Activated CD4-positive, CD25-positive, alpha-beta regulatory T cell treated with anti-CD3 and anti-CD28 coated beads, Interleukin-2, amount 50 U/mL, for 16 hours (primary cell): ENCODE data around the gene TNFAIP6.
"Not testable (repeated sequence)": the region's sequence is repeated elsewhere in the genome, so short reads cannot be mapped to it uniquely, and the experiment has no call there.

Source experiments
- DNase-seq: peaks from one replicate; pipeline ENCODE4 v3.0.0-alpha.2; 2020; ENCODE audit warnings: low read depth, low spot score

The TNFAIP6 gene

DNA sequence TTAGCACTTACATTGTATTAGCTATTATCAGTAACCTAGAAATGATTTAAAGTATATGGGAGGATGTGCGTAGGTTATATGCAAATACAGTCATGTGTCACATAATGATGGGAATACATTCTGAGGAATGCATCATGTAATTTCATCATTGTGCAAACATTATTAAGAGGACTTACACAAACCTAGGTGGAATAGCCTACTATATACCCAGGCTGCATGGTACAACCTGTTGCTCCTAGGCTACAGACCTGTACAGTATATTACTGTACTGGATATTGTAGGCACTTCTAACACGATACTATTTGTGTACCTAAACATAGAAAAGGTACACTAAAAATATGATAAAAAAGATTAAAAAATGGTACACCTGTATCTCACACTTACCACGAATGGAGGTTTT lies 60.3 kb downstream of the TNFAIP6 start:
- DNase-seq = no peak

DNA sequence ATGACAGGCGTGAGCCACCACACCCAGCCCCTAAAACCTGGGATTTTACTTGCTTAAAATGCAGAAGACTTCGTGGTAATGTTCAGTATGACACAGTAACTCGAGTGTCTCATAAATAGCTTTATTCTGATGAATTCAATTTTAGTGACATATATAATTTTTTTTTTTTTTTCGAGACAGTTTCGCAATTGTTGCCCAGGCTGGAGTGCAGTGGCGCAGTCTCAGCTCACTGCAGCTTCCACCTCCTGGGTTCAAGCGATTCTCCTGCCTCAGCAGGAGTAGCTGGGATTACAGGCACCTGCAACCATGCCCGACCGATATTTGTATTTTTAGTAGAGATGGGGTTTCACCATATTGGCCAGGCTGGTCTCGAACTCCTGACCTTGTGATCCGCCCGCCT lies 64.3 kb downstream of the TNFAIP6 start:
- DNase-seq = not testable (repeated sequence)

DNA sequence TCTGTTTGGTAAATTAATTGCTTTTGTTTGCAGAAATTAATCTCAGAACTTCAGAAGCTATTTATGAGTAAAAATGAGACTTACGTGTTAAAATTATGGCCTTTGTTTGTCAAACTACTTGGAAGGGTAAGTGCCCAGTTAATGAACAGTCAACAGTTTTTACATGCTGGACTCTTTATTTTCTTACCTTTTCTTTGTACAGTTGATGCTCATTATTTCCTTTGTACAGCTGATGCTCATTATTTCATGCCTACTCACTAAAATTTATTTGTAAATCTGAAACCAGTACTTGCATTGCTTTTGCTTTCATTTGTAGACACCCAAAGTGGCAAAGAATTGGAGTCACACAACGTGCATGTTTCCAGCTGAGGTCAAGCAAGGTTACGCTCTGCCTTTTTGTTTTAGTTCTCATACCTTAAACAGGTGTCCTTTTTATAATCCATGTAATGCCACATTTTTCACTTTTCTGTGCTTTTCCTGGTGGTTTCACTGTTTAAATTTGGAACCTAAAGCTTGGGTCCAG lies 65.6 kb downstream of the TNFAIP6 start:
- DNase-seq = no peak

DNA sequence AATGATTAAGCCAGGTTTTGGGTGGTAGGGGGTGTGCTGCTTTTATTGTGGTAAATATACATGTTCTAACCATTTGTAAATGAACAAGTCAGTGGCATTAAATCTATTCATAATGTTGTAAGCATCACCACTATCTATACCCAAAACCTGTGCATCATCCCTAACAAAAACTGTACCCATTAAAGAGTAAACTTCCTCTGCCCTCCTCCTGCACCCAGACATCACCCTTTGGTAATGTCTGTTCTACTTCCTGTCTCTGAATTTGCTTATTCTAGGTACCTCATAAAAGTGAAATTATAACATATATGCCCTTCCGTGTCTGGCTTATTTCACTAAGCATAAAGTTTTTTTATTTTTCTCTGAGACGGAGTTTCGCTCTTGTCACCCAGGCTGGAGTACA lies 66.4 kb downstream of the TNFAIP6 start:
- DNase-seq = no peak
